NCI-H2081 treated with DMSO at 0.1 percent for 48 hours (cell line): ENCODE data around the gene NRP1.
"Not testable (repeated sequence)": the region's sequence is repeated elsewhere in the genome, so short reads cannot be mapped to it uniquely, and the experiment has no call there.

Source experiments
- DNase-seq: peaks from one replicate; lab custom pipeline; 2025; lab: John Stamatoyannopoulos, UW

NRP1 gene

DNA sequence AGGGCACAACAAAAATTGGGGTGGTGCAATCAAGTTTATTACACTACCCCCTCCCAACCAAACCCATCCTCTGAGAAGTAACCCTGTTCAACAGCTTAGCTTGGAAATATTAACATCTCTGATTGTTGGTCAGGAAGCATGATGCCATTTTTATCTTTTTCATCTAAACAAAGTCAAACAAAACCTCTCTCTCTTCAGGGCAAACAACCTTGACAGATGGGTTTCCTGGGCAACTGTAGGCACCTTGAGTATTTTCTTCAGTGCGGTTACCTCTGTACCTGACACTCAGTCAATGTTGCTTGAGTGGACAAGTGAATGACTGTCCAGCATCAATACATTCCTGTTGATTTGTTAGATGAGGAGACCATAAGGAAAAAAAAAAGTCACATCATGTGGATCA, 183.6 kb downstream of the NRP1 start:
- no peak for DNase-seq

DNA sequence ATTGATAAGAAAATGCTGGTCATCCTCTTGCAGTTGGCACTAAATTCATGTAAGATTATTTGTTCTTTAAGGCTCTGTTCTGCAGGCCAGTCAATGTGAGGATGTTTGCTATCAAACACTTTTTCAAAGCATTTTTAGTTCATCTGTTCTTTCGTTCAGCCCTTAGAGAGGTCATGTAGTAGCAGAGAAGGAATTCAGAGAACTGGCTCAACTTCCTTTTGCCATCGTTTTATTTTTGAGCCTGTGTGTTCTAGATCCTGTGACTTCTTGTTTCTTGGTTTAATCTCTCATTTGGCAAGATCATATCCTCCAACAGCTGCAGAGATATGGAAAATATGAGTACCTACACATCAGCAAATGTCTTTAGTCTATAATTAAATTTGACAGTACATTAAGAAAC, 184.3 kb downstream of the NRP1 start:
- DNase-seq: no peak

DNA sequence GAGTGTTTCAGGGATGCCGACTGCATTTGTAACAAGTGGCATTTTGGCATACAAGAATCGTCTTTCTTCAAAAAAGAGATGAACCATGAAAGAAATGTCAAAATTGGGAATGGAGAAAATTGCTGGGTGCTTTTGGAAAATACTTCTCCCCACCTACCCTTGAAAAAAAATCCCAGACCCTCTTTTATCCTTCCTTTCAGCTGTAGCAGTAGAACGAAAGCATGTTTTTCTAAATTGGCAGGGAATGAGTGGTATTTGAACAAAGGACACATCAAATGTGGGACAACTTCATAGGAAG, 187.5 kb downstream of the NRP1 start:
- no peak for DNase-seq

DNA sequence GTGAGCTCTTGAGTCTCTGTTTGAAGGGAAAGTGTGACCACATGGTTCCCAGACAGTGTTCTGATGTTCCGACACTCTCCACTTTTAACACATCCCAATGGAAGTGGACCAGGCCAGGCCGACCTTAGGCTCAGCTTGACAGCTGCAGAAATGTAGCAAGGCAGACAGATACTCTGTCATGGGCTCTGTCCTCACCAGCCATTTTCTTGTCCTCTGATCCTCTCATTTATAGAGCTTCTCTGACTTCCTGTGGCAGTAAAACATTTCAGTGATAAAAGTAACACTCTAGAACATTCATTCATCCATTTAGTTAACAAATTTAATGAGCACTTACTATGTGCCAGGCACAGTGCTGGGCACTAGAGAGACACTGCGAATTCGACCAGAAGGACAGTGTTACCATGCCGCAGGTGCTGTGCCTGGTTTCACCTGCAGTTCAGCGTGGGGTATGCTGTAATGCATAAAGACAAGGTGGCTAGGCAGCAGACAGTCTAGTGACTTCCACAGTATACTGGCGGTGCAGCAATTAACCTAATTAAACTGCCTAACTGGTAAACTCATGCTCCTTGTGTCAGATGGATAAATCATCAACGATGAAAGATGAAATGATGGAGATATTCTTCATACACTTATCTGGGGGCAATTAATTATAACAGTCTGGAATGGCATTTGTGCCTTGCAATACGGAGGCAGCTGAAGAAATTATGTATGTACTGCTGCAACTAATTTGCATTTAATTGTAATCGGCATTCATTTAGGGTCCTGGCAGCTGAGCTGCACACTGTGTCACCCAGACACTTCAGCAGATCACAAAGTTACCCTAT, 188.1 kb downstream of the NRP1 start:
- no peak for DNase-seq

DNA sequence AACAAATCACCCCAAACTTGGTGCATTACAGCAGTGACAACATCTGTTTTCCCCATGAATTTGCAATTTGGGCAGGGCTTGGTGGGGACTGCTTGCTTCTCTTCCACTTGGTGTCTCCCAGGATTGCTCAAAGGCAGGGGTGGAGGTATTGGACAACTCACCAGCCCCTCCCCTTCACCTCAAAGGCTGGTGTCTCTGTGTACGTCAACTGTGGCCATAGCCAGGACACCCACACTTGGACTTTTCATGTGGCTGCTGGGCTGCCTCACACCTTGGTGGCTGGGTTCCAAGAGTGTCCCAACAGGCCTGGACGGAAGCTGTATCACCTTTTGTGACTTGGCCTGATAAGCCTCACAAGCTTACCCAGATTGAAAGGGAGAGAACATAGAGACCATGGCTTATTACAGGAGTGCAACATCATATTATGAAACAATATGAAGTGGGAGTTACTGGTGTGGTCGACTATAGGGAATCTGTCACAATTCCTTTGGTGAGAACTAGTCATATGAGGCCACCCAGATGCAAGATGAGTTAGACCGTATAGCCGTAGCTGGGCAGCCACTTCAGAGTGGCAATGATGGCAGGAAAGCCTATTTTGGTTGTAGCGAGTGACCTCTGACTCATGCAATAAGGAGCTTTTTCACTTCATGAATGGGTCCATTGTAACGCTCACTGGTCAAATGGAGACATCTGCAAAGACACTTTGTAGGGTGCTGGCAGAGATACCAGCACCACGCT, 188.8 kb downstream of the NRP1 start:
- no peak for DNase-seq

DNA sequence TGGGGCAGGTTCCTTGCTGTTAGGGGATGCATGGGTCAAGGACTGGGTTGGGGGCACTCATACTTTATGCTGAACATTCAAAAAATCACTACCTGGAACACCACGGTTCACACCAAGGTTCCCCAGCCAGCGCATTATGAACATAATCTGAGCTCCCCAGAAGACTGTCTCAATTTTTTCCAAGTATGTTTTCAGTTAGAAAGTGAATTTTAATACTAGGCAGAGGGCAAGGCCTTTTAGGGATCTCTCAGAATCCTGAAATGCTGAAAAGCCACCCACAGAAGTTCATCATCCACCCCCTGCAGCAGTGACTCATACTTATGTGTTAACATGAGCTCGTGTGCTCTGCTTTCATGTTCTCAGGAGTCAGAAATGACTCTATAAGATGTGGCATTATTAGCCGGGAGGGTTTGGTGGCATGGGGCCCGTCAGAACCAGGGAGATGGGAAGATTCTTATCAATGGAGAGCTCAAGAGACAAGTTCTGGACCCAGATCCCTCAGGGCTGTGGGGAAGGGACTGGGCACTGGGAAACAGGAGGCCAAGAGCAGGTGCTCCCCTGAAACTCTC, 191.2 kb downstream of the NRP1 start:
- no peak for DNase-seq

DNA sequence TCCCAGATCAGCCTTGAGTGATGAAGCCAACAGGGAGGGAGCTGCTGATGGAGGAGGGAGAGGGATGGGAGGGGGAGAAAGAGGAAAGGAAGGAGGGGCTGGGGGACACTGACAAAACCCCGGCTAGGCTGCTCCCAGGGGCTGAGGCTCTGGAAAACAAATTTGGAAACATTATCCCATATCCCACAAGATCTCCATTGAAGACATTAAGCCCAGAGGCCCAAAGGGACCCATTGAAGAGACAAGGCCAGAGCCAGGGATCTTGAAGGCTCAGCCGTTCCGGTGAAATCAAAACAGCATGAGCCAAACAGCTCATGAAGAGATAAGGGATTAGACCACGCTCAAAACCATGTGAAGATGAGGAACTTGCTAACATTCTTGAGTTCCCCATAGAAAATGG, 192.2 kb downstream of the NRP1 start:
- no peak for DNase-seq

DNA sequence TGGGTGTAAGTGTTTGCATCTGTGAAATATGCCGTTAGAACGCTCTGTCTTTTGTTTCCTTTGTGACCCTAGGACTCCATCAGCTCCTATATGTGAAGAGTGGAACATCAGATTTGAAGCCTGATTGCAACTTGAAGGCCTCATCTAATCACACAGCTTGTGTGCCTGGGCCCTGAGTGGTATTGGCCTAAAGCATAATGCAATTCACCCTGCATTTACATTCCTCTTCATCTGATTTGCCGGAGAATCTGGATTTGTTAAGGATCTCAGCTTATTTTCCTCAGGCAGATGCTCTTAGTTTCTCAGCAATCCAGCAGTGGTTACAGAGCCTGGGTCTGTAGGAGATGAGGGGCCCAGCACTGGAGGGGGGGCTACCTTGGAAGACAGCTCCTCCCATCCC, 193.2 kb downstream of the NRP1 start:
- no peak for DNase-seq

DNA sequence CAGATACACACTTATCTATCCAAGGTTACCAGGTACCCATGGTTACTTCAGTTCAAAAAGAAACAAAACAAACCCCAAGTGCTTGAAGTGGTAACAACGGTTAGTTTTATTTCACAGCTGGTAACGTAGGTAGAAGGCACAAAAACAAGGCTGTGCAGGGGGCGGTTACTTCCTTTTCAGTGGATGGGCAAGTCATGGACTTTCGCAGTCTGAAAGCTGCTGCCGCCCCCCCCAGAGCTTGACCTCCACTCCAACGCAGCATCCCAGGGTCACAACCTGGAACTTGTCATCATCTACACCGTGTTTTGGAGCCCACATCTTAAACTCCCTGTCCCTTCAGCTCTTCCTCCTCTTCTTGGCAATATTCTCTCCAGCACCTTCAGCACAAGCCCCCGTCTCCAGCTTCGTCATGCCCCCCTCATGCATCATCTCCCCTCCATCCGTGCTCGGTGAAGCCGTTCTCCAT, 195.3 kb downstream of the NRP1 start:
- DNase-seq: no peak

DNA sequence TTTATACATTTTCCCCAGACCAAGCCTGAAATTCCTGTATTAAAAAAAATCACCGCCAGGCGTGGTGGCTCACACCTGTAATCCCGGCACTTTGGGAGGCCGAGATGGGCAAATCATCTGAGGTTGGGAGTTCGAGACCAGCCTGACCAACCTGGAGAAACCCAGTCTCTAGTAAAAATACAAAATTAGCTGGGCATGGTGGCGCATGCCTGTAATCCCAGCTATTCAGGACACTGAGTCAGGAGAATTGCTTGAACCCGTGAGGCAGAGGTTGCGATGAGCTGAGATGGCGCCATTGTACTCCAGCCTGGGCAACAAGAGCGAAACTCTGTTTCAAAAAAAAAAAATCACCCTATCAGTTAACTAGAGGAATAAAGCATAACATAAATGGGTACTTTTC, 195.8 kb downstream of the NRP1 start:
- DNase-seq: not testable (repeated sequence)

DNA sequence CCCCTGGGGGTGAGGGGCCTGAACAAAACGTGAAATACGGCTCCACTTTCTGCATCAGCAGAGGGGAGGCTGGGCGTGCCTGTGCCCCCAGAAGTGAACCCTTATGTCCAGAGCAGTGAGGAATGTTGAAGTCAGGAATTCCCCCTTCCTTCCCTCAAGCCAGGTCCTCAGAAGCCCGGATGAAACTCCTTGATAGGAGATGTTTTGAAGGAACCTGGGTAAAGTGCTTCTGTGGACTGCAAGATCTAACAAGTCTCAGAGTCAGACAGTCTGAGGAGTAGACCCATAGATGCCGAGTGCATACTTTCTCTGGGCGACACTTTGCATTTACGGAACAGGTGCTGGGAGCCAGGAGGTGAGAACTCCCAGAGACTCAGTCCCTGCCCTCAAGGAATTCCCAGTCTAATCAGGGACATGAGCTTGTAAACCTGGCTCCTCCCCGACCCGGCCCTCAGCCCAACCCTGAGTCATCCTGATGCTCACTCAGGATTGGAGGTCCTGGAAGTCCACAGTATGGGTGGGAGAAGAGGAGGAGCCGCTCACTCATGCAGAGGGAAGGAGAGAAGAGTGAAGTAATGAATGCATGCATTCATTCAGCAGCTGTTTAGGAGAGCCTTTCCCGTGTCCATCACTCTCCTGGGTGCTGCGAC, 197.0 kb downstream of the NRP1 start:
- no peak for DNase-seq

DNA sequence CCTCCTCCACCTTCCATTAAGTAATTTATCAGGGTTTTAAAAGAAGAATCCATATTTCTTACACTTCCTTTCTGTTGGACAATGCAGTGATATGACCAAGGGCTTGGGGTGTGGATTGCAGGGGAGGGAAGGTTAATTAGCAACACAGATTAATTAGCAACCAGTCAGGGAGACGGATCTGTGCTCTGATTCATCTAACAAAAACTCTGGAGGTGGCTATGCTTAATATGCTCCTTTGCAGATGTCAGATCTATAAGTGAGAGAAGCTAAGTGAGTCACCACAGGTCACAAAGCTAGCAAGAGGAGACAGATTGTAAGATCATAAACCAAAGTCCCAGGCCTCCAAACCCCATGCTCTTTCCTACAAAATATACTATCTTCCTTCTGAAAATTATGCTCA, 197.7 kb downstream of the NRP1 start:
- DNase-seq: no peak

DNA sequence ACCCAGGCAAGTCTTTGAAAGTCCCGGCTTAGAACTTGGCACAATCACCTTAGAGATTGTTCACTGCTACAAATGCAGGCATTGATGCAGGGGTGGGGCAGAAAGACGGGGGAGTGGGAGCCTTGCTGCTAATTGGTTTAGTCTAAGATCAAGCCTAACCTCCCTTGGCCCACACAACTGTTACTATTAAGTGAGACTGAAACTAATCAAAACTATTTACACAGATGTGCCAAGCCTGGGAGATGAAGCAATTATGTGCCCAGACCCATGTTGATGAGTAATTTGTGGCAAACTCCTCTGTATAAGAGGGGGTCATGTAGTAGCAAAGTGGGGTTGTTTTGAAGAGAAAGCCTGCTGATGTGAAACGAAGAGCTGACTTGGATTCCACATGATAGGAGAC, 198.2 kb downstream of the NRP1 start:
- no peak for DNase-seq

DNA sequence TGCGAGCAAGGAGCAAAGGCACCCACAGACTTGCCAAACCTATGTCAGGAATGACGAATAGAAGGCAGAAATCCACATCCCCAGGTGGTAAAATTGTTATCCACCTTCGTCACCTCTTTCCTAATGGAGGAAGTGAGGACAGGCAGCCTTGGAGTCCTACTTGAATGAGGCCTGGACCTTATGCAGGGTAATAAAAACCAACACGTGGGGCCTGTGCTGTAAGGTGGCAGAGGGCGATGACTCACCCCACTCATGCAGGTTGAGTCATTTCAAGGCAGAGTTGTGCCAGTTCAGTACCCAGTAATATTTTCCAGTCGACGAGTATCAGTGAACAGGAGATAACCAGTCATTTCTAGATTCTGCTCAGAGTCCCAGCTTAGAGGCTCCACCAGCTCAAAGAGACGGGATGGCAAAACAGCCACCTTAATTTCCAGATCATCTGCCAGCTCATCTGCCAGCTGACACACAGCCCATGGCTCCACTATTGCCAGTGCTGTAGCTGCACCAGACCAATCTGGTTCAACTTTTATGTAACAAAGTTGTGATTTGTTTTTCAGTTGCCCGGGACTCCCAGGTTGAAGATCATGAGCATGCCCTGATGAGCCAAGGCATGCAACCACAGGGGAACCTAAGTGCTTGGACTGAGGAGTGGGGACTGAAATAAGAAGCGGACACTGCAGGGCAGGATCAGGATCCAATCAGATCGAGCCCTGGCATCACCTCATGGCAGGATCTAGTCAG, 200.3 kb downstream of the NRP1 start:
- no peak for DNase-seq

DNA sequence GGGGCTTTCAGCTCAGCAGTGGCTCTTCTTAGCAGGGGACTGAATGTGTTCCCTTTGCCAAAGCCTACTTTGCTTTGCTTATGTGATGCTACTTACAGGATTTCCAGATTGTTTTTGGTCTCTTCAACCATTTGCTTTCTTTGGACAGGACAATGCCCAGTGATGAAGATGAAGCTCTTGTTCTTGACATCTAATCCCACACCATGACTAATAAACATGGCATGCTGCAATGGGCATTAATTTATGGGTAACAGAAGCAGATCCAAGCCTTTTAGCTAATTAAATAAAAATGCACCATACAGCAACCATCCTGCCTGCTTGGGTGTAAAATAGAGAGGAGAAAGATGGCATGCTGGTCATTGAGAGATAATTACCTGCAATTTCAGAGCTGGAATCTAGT, 200.9 kb downstream of the NRP1 start:
- no peak for DNase-seq

DNA sequence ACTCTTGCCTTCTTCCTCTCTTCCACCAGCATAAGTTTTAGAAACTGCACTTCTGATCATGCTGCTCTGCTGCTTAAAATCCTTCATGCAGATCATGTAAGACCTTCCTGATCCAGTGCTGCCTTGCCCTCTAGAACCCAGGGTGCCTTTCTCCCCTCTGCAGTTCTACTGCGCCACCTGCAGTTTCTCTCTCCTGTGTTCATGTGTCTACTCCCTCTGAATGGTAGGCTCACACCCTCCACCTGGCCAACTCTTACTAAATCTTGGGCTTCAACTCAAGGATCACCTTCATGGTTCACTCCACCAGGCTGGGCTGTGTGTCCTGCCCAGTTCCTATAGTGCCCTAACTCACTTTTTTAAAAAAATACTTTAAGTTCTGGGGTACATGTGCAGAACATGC, 201.8 kb downstream of the NRP1 start:
- DNase-seq: no peak

DNA sequence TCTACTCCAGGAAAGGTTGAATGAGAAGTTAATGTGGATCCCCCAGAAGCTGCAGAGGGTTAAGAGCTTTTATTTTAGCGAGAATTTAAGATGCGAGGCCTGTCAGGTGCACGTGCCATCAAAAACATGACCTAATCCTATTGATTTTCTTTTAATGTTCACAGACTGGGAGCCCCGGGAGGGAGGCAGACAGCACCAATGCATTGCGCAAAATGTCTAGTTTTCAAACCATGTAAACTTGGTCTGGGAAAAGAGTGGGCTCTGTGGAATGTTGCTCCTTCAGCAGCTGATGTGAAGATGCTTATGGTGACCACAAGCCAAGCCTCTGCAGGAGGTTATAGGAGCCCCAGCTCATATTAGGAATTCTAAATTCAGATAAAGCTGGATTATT, 204.5 kb downstream of the NRP1 start:
- no peak for DNase-seq

DNA sequence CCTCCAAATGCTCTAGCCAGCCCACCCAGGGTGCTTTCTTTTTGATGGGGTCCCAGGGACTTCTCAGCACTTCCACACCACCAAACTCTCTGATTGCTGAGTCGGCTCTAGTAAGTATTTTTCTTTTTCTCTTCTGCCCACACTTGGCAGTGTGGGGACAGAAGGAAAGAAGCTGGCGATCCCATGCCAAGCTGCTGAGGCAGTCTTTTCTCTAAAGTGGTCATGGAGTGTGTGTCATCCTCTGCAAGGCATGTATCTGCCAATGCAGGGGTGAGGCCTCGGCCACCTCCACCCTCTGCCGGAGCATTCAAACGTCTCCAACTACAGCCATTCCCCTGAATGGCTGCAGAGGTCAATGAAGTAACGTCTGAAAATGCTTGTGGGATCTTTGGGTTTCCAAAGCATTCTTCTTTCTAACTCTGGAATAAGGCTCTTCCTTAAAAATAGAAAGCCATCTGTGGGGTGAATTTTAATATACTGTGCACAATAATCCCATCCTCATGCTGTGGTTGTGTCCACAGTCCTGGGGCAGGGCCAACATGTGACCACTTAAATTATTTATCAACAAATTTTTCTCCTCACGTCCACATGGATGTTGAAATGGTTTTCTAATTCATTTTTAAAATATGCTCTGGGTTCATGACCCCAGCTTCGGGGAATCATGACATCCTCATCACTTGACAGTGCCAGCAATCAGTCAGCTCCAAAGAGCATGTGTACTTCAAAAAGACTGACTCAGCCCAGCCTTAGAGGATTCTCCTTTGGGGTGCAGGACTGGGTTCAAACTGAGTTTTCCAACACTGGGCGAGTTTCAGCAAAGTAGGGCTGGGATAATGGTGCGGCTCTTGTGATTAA, 205.1 kb downstream of the NRP1 start:
- DNase-seq: no peak

DNA sequence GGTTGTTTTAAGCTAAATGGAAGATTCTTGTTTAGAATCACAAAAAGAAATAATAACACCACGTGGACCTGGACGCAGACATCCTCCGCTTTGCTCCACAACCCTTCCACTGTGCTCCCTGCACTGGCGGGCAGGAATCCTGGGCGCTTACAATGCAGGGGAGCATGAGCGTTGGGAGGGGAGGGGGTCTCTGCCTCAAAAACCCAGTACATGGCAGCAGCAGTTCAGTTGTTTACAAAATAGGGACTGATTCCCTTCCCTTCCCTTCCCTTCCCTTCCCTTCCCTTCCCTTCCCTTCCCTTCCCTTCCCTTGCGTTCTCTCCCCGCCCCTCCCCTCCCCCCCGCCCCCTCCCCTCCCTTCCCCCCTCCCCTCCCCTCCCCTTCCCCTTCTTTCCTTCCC, 206.8 kb downstream of the NRP1 start:
- DNase-seq: no peak
